ENCODE measurements around the gene ZNF761. TPM values are rescaled to one million over a fixed set of nuclear protein-coding genes. Genes with fewer than 3 reads are reported as not detected.
"Not testable (repeated sequence)": the region's sequence is repeated elsewhere in the genome, so short reads cannot be mapped to it uniquely, and the experiment has no call there.

ZNF761 gene
- 3.5 TPM for total RNA-seq
- long read RNA-seq, partial matches to known transcripts = 0 of 6 reads
- long read RNA-seq, other reads (novel, unspliced or antisense) = 6 of 6 reads

DNA sequence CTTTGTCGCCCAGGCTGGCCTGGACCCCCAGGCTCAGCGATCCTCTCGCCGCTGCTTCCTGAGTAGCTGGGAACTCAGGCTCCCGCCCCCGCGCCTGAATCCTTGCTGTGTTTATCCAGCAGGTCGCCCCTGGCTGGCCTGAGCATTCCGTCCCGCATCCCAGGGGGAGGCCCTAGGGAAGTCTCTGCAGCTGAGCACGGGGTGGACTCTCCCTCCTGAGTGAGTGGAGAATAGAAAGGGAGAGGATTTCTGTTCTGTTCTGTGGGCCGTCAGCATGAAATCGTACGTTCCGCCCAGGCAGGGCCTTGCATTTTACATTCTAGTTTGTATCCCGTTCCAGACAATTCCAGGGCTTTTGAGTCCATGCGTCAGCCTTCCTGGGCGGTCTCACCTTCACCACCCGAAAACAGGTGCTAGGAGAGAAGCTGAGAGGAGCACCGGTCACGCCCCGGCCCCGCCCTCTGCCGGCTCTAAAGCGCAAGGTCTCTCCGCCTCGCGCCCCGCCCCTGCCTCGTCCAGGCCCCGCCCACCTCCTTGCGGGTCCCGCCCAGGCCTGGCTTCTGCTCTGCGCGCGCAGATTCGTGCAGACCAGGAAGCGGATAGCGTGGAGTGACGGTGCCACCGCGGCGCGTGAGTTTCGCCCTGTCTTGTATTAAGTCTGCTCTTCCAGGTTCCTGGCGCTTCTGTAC is at the start of gene ZNF761:
Gene ZNF761, plus strand, starts transcription at position 586 of the 689 bp plus-strand sequence. CDS start 15,285 bp downstream, outside the sequence.
- intact Hi-C loops (cut with DNase I) = loop anchor here (5.0 kb wide), 1 partner anchor 36 kb away; the partner anchor contains the start of gene ZNF813

DNA sequence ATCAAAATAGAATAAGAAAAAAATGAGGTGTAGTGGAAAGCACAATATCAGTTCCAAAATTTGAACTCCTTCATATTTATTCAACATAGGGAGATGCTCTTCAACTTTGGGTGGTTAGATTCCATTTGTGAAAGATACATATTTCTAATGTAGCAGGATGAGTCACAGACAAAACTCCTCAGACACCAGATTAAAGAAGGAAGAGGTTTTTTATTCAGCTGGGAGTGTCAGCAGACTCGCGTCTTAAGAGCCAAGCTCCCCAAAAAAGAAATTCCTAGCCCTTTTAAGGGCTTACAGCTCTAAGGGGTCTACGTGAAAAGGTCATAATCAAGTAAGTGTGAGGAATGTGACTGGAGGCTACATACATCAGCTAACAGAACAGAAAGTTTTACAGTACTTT is 43.6 kb upstream of the ZNF761 start:
- no peak for DNase-seq (ENCODE audit: low spot score)
- intact Hi-C loops (cut with DNase I) = no loop called here

More for the DNA sequence above, at the start of gene ZNF761:
- DNase-seq (ENCODE audit: low spot score) = peak; percentile 98

DNA sequence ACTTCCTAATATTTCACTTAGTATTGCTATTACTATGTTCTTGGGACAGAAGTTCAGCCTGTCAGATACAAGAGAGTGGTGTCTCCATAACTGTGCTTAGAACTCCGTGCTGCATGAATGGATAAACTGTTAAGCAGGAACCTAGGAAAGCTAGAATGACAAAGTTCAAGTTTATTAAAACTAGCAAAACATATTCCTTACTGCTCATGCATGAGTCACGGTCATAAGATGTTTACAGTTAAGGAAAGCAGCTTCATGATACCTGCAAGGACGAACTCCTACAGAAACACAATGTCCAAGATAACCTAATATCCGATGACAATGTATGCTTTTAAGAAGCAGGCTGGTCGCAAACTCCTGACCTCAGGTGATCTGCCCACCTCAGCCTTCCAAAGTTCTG is 42.9 kb upstream of the ZNF761 start:
- DNase-seq (ENCODE audit: low spot score) = no peak
- intact Hi-C loops (cut with DNase I) = no loop called here

DNA sequence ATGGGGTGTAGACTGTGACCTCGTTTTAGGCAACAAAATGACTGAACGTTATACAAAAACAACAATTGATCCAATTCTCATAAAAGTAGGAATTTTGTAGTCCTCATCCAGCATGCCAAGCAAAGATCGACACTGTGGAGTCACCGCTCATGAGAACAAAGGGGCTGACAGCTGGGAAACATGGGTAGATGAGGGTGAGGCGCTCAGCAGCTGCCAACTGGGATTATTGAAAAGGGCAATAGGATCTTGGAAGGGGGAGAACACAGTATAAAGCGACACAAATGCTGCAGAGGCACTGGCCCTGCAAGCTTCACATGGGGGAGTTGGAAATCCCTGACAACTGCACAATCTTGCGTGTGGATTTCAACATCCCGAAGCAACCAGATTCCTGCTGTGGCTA is 42.2 kb upstream of the ZNF761 start:
- intact Hi-C loops (cut with DNase I) = no loop called here

DNA sequence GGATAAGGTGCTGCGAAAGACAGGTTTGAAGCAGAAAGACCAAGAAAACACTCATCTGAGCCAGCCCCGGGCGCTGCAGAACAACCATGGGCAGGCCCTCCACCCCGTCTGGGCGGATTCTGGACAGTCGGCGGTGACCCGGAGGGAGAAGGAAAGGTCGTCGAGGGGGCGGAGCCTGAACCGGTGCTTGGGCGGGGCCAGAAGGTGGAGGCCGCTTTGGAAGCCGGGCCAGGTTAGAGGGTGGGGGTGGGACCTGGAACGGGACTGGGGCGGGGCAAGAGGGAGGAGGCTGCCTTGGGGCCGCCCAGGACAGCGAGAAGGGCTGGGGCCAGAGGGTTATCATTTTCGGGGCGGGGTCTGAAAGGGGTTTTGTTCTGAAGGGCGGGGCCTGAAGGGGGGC is 41.8 kb upstream of the ZNF761 start:
- intact Hi-C loops (cut with DNase I) = no loop called here
- no peak for DNase-seq (ENCODE audit: low spot score)

More for the DNA sequence above, 42.2 kb upstream of the ZNF761 start:
- no peak for DNase-seq (ENCODE audit: low spot score)

DNA sequence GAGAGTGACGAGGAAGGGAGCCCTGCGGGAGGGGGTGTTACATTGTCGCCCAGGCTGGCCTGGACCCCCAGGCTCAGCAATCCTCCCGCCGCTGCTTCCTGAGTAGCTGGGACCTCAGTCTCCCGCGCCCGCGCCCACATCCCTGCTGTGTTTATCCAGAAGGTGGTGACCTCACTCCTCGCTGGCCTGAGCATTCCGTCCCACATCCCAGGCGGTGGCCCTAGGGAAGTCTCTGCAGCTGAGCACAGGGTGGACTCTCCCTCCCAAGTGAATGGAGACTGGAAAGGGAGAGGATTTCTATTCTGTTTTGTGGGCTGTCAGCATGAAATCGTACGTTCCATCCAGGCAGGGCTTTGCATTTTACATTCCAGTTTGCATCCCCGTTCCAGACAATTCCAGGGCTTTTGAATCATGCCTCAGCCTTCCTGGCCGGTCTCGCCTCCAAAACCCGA is 37.2 kb upstream of the ZNF761 start:
- DNase-seq (ENCODE audit: low spot score) = peak; percentile 76
- intact Hi-C loops (cut with DNase I) = no loop called here

DNA sequence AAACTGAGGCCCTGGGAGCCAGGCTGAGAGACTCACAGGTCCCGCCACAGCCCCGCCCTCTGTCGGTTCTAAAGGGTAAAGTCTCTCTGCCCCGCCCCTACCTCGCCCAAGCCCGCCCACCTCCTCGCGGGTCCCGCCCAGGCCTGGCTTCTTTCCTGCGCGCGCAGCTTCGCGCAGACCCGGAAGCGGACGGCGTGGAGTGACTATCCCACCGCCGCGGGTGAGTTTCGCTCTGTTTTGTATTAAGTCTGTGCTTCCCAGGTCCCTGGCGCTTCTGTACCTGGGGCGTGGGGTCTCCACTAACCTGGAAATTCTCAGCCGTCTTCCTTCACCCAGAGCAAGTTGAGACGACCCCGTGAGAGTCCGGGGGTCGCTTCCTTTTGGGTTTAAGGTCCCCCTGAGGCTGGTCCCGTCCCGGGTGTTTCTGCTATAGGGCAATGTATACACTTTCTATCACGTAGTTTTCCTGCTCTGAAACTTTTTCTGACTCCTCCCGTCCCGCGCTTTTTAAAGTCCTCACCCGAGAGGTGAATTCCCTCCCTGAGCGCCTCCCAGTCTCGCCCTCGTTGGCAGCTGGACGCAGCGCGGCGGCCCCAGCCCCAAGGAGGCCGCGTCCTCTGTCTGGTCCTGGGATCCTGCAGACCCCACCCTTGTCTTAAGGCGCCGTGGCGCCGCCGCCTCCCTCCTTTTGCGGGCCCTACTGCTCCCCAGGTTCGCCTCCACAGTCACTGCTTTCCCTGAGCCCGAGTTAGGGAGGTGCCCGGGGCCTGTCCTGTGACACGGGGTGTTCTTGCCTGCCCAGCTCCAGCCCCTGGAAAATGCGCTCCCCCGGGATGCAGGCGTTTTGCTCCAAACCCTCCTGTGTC is 36.6 kb upstream of the ZNF761 start, which contains the start of gene ZNF765:
Gene ZNF765, plus strand, starts transcription at position 176 of the 866 bp plus-strand sequence. CDS start 2,867 bp downstream, outside the sequence.
- intact Hi-C loops (cut with DNase I) = no loop called here
- peak; percentile 97 for DNase-seq (ENCODE audit: low spot score)

DNA sequence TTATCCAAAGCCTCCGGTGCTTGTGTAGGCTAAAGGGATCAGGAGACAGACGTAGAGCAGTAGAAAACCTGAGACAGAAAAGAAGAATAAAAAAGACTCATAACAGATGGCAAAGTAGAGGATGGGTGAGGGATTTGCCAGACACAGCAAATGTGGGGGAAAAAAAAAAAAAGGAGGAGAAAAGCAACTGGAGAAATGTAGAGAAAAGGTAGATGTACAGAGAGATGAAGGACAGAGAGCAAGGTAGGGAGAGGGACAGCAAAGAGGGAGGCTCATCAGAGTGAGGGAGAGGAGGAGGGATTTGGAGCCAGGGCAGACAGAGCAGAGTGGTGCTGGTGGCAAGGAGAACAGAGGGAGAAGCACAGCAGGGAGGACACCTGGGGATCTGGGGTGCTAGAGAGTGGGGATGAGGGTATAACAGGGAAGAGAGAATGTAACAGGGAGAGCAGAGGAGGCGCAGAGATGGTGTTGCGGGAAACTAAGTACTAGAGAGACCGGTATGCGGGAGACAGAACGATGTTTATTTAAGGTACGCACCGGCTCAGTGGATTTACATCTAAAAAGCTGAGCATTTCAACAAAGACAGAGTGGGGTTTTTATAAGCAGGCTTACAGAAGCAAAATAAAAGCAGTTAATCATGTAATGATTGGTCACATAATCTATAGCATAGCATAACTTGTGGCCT is 35.8 kb upstream of the ZNF761 start:
- intact Hi-C loops (cut with DNase I); DNase-seq (ENCODE audit: low spot score): not testable (repeated sequence)

DNA sequence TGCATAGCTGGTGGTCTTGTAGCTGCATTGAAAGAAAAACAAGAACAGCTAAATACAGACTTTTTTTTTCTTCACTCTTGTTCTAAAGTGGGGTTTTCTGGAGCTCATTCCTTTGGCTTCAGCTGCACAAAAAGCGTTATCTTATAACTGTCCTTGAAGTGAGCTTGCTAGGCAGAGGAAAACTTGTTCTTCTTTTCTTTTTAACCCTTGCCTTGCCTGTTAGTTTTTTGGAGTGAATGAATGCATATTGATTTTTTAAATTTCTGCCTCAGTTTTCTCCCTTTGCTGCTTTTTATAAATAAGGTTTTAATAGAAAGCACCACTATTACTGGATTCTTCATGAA is 35.3 kb upstream of the ZNF761 start:
- DNase-seq (ENCODE audit: low spot score) = no peak
- intact Hi-C loops (cut with DNase I) = no loop called here

DNA sequence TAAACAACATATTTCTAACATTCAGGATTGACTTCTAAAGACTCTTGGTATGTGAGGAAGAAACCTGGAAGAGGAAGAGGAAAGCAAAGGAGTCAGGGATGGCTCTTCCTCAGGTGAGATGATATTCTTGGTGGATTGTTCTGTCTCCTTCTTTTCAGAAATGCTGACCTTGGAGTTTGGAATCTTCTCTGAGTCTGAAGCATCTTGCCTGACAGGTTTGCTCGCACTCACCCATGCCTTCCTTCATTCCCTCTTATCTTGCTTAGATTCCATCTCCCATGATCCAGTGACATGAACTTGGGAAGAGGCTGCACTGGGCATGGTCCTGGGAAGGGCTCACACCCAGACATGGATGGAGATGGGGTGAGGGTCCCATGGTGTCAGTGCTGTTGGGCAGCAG is 33.9 kb upstream of the ZNF761 start:
- DNase-seq (ENCODE audit: low spot score); intact Hi-C loops (cut with DNase I): not testable (repeated sequence)

DNA sequence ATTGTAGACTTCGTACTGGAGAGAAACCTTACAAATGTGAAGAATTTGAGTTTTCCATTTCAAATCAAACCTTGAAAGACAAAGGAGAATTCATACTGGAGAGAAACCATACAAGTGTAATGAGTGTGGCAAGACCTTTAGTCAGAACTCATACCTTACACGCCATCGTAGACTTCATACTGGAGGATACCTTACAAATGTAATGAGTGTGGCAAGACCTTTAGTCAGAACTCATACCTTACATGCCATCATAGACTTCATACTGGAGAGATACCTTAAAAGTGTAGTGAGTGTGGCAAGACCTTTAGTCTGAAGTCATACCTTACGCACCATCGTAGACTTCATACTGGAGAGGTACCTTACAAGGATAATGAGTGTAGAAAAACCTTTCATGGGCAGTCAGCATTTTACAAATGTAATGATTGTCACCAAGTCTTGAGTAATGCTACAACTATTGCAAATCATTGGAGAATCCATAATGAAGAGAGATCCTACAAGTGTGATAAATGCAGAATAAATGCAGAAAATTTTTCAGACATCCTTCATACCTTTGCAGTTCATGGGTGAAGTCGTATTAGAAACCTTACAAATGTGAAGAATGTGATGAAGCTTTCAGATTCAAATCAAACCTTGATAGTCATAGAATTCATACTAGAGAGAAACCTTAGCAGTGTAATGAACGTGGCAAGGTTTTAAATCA is 22.1 kb upstream of the ZNF761 start:
- intact Hi-C loops (cut with DNase I) = no loop called here

DNA sequence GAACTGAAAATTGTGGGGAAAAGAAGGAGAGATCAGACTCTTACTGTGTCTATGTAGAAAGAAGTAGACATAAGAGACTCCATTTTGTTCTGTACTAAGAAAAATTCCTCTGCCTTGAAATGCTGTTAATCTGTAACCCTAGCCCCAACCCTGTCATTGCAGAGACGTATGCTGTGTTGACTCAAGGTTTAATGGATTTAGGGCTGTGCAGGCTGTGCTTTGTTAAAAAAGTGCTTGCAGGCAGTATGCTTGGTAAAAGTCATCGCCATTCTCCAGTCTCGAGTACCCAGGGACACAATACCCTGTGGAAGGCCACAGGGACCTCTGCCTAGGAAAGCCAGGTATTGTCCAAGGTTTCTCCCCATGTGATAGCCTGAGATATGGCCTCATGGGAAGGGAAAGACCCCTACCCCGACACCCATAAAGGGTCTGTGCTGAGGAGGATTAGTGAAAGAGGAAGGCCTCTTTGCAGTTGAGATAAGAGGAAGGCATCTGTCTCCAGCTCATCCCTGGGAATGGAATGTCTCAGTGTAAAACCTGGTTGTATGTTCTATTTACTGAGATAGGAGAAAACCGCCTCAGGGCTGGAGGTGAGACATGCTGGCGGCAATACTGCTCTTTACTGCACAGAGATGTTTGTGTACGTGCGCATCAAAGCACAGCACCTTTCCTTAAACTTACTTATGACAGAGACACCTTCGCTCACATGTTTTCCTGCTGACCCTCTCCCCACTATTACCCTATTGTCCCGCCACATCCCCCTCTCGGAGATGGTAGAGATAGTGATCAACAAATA is 11.1 kb upstream of the ZNF761 start:
- DNase-seq (ENCODE audit: low spot score); intact Hi-C loops (cut with DNase I): not testable (repeated sequence)

More for the DNA sequence above, 22.1 kb upstream of the ZNF761 start:
- no peak for DNase-seq (ENCODE audit: low spot score)

DNA sequence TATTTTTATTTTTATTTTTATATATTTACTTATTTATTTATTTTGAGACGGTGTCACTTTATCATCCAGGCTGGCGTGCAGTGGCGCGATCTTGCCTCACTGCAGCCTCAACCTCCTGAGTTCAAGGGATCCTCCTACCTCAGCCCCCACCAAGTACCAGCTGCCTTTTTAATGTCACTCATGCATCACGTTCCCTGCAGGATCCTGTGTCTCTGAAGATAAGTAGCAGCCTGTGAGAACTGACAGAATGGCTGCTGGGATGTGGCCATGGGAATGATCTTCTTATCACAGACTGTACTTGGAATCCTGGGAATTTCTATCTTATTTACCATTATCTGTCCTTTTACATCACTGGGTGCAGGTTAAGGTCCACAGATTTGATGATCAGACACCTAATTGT is 9.2 kb upstream of the ZNF761 start:
- intact Hi-C loops (cut with DNase I) = no loop called here
- no peak for DNase-seq (ENCODE audit: low spot score)

DNA sequence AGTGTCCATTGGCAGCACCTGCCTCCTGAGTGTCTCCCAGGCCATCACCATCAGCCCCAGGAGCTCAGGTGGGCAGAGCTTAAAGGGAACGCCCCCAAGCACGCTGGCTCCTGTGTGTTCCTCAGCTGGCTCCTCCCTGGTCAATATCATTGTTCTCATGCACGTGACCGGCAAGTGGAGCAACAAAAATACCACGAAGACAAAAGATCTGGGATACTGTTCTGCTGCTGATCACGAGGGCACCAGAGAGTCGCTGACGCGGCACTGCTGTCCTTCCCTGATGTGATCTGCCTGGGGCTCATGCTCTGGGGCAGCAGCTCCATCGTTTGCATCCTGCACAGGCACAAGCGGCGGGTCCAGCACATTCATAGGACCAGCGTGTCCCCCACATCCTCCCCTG is 8.7 kb upstream of the ZNF761 start:
- DNase-seq (ENCODE audit: low spot score); intact Hi-C loops (cut with DNase I): not testable (repeated sequence)

DNA sequence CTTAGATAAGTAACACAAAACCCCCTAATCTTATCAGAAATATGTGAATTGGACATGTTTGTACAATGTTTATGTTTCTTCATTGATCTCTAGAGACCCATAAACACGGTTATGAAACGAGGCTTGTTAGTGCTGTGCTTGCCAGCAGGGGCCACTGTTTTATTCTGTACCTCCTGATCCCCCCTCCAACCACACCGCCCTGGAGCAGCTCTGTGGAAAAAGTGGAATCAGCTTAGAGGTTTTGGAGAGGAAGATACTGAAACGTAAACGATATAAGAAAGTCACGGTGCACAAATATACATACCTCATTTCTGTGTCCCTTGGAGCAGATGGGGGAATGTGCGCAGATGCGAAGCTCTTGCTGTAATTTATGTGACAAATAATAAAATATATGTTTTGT is 8.1 kb upstream of the ZNF761 start:
- DNase-seq (ENCODE audit: low spot score) = not testable (repeated sequence)
- intact Hi-C loops (cut with DNase I) = loop anchor here (2.0 kb wide), 1 partner anchor 323 kb away; no protein-coding TSS in a partner anchor

DNA sequence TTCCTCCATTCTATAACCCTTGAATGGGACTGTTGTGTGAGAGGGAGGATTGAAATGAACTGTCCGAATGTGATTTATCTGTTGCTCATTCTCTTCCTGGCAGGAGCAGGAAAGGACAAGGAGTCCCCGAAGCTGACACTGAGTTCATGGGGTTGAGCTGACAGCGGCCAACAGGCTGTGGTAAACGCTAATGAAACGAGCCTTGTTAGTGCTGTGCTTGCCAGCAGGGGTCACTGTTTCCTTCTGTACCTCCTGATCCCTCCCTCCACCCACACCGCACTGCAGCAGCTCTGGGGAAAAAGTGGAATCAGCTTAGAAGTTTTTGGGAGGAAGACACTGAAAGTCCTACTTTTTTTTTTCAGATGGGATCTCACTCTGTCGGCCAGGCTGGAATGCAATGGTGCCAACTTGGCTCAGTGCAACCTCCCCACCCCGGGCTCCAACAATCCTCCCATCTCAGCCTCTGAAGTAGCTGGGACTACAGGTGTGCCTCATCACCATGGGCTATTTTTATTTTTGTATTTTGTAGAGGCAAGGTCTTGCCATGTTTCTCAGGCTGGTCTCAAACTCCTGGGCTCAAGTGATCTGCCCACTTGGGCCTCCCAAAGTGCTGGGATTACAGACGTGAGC is 6.7 kb upstream of the ZNF761 start:
- intact Hi-C loops (cut with DNase I) = loop anchor here (2.0 kb wide), 1 partner anchor 322 kb away; no protein-coding TSS in a partner anchor
- peak; percentile 83 for DNase-seq (ENCODE audit: low spot score)

DNA sequence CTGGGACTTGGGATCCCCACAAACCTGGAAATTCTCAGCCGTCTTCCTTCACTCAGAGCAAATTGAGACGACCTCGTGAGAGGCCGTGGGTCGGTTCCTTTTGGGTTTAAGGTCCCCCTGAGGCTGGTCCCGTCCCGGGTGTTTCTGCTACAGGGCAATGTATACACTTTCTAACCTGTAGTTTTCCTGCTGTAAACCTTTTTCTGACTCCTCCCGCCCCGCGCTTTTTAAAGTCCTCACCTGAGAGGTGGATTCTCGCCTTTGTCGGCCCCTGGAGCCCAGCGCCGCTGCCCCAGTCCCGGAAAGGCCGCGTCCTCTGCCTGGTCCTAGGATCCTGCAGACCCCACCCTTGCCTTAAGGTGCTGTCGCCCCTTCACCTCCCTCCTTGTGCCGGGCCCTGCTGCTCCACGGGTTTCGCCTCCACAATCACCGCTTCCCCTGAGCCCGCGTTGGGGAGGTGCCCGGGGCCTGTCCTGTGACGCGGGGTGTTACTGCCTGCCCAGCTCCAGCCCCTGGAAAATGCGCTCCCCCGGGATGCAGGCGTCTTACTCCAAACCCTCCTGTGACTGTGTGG is 391 bp downstream of the ZNF761 start:
- no peak for DNase-seq (ENCODE audit: low spot score)
- intact Hi-C loops (cut with DNase I) = loop anchor here (5.0 kb wide), 1 partner anchor 35 kb away; the partner anchor contains the start of gene ZNF813
